Amniotic stem cell (primary cell): Measurements from ENCODE around the gene PTPRK.

Experiments used
- DNase-seq: peaks from one replicate; lab custom pipeline; 2025; lab: John Stamatoyannopoulos, UW

The PTPRK gene

DNA sequence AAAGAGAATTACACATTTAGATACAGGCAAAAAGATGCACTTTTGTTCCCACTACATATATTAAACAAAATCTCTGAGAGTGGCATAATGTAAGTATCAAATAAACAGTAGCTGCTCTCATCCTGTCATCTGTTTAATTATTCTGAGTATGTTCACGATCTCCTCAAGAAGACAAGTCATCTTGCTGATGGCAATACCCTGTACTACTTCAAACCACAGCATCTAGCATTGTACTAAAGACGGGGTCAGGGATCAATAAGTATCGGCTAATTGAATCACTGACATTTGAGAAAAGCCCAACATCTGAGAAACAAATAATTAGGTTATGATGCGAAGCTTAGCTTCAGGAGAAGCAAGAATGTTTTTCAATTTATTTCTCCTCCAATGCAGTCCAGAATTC, 175.1 kb downstream of the PTPRK start:
- DNase-seq = no peak

DNA sequence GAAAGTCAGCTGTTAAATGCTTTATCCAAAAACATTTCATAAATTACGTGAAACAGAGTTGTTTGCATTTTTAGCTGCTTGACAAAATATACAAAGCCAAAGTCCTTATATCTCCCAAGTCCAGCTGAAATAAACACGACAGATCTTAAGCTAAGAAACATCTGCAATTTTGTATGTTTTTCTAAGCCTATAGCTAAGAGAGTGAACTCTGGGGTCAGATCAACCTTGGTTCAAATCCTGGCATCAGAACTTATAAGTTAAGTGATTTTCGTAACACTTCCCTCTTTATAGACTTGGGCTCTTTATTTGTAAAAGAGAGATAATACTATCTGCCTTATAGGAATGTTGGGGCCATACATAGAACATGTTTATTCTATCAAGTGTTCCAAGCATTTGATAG, 176.7 kb downstream of the PTPRK start:
- DNase-seq = no peak

DNA sequence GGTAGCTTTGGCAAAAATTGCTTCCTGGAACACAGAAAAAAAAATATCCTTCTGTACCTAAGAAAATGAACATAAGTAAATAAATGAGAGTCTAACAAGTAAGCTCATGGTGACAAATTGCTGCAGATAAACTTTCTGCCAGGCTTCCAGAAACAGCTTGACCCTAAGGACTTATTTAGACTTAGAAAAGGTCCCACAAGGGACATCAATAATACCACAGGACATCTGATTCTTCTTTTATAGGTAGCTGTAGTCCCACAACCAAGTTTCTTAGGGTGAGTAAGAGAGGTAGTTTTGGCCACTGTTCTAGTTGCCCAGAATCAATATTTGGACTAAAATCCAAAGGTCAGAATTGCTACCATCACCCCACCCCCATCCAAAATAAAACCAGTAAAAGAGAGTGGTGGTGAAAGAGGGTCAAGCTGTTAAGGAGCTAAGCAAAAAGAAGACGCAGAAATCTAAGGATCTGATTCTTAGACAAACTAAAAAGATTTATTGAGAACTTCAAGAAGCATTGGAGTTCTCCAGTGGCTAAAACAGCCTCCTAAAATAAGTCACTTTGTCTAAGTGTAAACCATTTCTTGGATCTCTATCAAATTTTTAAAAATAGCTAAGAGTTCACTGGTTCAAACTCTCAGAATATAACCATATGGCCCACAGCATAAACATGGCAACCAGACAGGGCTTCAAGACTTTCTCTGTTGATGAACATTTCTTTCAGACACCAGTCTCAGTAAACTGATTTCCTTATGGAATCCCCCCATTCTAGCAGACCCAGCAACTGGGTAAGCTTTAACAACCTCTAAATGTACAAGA, 180.6 kb downstream of the PTPRK start:
- DNase-seq = no peak

DNA sequence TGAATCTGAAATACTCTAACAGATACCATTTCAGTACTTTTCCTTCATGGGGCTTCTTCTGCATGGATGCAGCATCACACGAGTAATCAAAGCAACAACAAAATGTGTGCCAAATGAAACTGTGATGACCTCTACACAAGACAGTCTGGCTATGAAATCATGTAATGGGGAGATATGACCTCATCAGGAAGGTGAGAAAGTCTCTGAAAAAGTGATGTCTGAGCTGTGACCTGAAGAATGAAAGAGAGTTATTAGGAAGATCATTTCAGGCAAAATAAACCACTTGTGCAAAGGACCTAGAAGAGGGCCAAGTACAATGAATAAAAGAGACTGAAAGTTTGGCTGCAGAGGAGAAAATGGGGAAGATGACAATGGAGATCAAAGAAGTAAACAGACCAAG, 182.8 kb downstream of the PTPRK start:
- DNase-seq = no peak

- no peak for DNase-seq
Measured at GRCh38 chr6:128336436-128337095, 183.8 kb downstream of the PTPRK start.

DNA sequence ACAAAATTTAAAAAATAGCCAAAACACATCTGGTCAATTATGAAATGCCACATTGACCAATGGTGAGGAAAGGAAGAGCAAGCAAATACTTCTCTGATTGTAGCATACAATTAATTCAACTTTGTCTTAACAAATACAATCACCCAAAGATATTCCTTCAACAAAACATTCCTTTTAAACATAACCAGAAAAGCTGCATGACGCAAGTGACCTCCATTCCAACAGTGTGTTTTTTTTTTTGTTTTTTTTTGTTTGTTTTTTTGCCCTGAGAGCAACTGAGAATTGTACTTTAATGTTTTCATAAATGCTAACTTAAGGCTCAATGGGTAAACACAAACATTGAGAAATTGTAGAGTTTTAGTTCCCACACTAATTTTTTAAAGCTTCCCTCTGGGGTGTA, 184.4 kb downstream of the PTPRK start:
- DNase-seq = no peak

GRCh38 chr6:128333581-128334223, 186.7 kb downstream of the PTPRK start:
- no peak for DNase-seq

GRCh38 chr6:128327890-128328289, 192.5 kb downstream of the PTPRK start:
- DNase-seq = no peak

DNA sequence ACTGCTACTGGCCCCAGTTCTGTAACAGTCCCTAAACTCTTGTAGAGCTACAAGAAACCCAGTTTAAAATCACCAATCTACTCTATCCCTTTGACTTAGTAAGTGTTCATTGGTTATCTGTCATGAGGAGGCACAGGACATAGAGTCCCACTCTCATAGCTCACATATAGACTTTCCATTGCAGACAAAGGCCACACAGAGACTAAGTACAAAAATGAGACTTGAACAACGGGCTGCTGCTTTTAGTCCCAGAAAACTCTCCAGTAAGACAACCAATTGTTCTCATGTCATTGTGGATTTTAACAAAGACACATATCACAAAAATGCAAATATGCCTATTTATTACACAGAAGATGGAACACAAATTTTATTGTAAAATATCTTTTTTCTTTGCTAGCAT, 197.4 kb downstream of the PTPRK start:
- DNase-seq = no peak

DNA sequence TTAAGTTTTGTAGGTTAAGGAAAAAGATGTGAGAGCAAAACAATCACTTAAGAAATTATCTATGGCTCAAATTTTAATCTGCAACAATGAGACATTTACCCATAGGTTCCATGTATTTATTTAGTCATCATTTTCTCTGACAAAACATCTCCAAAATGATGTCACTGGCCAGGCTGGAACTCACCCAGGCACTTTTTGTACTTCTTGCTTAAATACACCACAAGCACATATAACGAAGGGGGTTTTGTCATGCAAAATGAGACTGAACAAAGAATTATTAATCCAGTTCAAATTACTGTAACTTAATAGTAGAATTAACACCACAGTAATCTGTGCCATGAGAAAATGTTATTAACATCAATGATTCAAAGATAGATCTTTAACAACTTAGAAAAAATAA, 200.5 kb downstream of the PTPRK start:
- no peak for DNase-seq

DNA sequence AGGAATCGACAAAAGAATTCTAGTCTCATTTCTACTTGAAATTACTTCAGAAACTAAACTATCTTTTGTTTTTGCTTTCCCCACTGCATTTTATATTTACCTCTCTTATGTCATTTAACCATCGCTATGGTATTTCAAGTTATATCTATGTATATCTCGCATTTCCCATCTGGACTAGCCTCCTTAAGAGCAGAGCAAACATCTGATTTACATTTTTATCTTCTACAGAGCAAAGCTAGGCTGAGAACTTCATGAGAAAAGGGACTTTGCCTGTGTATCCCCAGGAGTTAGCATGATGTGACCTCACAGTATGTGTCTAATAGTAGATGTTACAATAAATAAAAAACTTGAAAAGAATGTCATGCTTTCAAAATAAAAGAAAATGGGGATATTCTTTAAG, 201.2 kb downstream of the PTPRK start:
- no peak for DNase-seq

GRCh38 chr6:128316258-128316929, 204.0 kb downstream of the PTPRK start:
- DNase-seq = no peak

GRCh38 chr6:128314190-128314589, 206.2 kb downstream of the PTPRK start:
- no peak for DNase-seq

DNA sequence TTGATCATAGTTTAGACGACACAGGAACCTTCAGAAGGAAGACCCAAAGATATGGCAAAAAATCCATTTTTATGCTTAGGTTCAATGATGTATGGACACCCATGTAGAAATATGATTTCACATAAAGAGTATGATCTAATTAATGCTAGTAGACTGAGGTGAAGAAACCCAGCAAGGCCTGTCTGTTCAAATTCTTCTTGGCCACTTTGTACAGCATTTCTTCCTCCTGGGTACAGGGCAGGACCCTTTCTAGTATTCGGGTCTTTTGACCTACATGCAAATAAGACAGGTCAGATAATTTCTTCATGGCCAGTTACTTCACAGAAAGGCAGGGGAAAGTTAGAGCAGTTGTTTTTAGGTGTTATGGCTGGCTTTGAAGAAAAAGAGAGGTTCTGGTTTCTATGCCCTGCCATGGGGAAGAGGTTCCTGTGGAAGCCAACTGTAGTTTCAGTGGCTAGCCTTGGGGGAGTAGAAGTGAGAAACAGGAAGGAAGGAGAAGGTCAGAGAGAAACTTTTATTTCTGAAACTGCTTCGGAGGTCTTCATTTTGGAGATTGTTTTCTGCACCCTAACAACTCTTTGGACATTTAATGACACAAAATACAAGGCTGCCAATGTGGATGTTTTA, 208.3 kb downstream of the PTPRK start:
- DNase-seq = no peak

- DNase-seq = no peak
Measured at GRCh38 chr6:128310451-128310850, 209.9 kb downstream of the PTPRK start.

DNA sequence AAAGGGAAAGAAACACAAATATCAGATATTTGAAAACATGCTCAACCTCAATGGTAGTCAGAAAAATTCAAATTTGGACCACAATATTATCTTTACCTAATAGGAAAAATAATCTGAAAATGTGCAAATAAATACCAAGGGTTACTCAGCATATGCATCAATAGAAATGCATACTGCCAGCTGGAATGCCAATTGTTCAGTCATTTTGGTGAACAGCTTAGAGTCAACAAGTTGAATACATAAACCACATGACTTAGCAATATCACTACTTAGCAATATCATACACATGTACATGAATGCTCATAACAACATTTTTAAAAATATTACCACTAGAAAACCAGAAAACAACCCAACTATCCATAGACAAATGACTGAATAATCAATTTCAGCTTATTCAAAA, 212.7 kb downstream of the PTPRK start:
- no peak for DNase-seq

- no peak for DNase-seq
Measured at GRCh38 chr6:128305976-128306375, 214.4 kb downstream of the PTPRK start.

DNA sequence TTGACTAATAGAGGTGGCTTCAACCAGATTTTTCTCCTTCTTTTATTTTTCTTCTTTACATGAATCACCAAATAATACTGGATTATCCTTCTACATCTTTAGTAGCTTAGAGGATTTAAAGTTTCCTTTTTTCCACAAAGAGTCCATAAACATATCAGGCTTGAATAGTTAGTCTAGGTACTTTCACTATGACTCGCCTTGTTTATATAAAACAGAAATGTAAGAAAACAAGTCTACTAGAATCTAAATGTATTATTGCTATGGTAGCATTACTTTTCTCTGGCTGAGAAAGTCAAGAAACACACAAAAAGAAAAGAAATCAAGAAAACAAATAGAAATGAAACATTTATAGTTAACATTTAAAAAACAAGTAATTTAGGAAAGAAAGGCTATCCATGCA, 215.2 kb downstream of the PTPRK start:
- DNase-seq = no peak

- no peak for DNase-seq
Measured at GRCh38 chr6:128303870-128304269, 216.5 kb downstream of the PTPRK start.

DNA sequence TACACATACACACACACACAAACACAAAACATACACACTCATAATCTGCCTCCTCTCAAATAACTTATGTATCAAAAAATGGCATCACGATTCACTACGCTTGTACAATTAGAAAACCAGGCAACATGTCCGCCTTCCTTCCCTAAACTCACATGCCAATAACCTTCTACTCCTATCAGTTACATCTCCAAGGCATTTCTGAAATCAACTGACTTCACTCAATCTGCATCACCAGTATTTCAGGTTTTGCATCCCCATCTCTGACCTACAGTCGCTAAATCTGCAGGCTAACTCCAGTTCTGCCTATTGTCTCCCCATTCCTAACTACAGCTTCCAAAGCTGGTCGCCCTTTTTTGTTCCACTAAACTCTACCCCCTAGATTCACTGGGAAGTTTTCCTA, 217.5 kb downstream of the PTPRK start:
- DNase-seq = no peak

- no peak for DNase-seq
Measured at GRCh38 chr6:128295670-128296069, 224.7 kb downstream of the PTPRK start.

DNA sequence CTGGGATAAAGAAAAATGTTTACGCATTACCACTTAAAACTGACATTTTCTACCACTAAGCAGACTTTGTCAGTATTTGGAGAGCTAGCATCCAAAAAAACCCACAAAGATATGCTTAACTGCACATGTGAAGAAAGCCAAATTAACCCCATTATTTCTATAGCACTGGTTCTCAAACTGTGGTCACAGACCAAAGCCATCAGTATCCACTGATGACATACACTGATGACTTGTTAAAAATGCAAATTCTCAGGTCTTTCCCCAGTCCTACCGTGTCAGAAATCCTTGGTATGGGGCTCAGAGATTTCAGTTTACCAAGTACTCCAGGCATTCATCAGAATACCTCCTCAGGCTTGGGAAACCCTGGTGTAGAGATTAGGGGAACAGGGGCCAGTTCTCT, 230.2 kb downstream of the PTPRK start:
- no peak for DNase-seq
